GM18873 (cell line): ENCODE data around the gene PRRG3.
"Not testable (repeated sequence)": the region's sequence is repeated elsewhere in the genome, so short reads cannot be mapped to it uniquely, and the experiment has no call there.

ENCODE experiments used
- ATAC-seq: cut with Tn5 transposase; IDR thresholded peaks from one replicate; pipeline ENCODE4 v1.9.1; 2021; ENCODE audit warnings: mild to moderate bottlenecking, moderate library complexity, moderate number of reproducible peaks; ENCODE audit not compliant: unreplicated experiment, low FRiP score

PRRG3 gene

GRCh38 chrX:151694661-151695582 is at the start of gene PRRG3:
TSS of gene PRRG3 (plus strand) at chrX:151695458. CDS start at chrX:151698815, 3,357 bp downstream.
- ATAC-seq = no peak

DNA sequence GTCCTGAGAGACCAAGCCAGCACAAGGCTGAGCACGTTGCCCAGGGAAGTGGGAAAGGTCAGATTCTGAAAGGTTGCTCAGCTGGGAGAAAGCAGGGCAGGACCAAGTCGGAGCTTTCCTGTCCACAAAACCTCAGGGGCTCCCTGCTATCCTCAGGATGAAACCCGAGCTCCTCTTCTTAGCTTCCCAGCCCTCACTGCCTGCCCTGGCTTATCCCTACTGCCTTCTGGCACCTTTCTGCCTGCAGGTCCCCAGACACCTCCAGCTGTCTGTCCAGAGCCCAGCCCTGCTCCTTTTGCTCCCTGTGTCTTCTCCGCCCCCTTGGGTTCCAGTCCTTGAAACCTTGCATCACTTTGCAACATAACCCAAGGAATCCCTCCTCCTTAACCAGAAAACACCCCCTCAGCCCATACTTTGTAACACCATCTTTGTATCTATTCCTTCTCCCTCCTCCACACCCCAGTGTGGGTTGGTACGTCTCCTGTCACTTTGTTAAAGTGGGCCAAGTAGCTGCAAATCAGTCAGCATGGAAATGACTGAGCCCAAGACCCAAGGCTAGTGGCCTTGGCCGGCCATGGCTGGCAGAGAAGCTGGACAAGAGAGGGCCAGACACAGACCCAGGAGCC is 20.0 kb upstream of the PRRG3 start:
- ATAC-seq = no peak

- no peak for ATAC-seq
Observed at GRCh38 chrX:151676196-151676595, 19.1 kb upstream of the PRRG3 start.

GRCh38 chrX:151679798-151680402 is 15.4 kb upstream of the PRRG3 start:
- ATAC-seq = no peak

GRCh38 chrX:151680805-151681204 is 14.5 kb upstream of the PRRG3 start:
- peak; percentile 89 for ATAC-seq

DNA sequence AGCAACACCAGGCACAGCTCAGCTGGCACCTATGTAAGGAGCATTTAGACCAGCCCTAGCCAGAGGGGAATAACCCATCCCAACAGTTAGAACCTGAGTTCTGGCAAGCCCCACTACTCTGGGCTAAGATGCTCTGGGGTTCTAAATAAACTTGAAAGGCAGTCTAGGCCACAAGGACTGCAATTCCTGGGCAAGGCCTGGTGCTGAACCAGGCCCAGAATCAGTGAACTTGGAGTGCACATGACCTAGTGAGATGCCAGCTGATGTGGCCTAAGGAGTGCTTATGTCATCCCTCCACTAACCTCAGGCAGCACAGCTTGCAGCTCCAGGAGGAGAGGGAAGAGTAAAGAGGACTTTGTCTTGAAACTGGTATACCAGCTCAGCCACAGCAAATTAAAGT is 7.6 kb upstream of the PRRG3 start:
- ATAC-seq = no peak

GRCh38 chrX:151688695-151689094 is 6.6 kb upstream of the PRRG3 start:
- ATAC-seq = no peak

DNA sequence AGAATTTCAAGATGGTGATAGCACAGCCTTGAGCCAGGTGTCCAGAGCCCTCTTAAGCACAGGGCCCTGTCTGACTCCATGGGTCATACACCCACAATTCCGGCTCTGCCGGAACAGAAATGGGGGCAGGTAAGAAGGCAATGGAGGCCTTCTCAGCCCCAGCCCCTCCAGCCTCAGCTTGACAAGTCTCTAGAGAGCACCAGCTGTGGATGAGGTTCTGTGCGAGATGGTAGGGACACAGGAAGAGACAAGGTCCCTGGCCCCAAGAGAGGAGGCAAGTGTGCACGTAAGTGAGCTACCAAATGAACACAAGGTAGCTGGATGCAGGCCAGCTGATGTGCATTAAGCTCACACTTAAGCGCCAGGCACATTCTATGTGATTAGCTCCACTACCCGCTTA is 2.4 kb upstream of the PRRG3 start:
- no peak for ATAC-seq

DNA sequence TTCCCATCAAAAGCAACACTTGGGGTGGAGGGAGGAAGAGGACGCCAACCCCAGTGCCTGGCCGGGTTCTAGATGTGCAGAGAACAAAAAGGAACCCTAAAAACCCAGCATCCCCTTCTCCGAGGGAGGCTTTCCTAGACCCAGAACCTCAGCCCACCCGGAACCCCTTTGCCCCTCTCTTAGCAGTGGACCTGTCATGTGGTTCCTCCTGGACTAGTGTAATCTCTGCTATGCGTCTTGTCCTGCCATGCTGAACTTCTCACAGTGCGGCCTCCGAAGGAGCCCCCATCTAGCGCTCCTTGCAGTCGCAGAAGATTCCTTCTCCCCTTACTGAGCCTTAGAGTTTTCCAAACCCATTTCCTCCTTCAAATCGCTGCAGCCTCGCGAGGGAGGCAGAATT is 1.1 kb upstream of the PRRG3 start:
- no peak for ATAC-seq

DNA sequence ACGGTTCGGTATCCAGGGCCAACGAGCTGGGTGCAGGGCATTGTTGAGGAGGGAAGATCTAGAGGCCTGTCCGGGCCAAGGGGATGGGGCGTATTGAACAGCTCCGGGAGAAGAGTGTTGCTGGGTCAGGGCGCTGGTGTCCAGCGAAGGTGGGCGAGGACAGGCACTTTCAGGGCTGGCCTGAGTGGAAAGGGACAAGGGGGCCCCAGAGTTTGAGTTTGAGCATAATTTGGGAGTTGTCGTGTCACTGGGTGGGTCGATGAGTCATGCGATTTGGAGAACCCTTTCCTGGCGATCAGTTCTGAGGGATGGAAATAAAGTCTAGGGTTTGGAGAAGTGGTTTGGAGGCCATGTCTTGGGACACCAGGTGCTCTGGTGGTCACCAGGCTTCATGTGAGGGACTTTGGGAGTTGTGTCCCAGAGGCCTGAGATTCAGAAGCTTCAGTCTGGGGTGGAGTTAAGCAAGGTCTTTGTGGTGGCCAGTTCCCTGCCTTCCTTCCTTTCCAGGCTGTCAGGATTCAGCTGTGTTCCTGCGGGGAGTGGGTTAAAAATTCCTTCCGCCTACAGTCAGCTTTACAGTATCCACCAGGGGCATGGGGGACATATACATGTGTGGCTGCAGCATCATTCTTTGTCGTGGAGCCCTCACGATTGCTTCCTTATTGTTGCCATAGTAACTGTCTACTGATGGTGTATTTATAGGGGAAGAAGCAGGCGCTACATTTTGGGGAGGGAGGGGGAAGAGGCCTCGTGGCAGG is 504 bp downstream of the PRRG3 start:
- ATAC-seq = no peak

DNA sequence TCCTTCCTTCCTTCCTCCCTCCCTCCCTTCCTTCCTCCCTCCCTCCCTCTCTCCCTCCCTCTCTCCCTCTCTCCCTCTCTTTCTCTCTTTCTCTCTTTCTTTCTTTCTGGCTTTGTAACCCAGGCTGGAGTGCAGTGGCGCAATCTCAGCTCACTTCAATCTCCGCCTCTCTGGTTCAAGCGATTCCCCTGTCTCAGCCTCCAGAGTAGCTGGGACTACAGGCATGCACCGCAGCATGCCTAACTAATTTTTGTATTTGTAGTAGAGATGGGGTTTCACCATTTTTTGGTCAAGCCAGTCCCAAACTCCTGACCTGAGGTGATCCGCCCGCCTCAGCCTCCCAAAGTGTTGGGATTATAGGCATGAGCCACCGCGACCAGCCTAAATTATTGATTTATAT is 1.8 kb downstream of the PRRG3 start:
- not testable (repeated sequence) for ATAC-seq

DNA sequence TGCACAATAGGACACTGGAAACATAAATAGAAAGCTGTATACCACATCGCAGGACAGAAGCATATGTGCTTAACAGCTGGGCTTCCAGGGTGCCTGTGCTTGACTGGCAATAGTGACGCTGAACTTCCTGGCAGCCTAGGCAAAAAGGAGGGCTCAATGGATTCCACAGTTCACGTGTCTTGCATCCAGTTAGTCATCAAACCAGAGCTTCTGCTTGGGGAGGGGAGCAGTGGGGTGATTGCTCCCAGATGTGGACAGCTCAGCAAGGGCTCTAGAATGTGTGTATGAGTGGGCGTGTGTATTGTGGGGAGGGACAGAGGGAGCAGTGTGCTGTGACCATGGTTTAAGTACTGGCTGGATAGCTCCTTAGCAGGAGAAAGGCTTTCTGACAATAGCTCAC is 2.3 kb downstream of the PRRG3 start:
- ATAC-seq = no peak

DNA sequence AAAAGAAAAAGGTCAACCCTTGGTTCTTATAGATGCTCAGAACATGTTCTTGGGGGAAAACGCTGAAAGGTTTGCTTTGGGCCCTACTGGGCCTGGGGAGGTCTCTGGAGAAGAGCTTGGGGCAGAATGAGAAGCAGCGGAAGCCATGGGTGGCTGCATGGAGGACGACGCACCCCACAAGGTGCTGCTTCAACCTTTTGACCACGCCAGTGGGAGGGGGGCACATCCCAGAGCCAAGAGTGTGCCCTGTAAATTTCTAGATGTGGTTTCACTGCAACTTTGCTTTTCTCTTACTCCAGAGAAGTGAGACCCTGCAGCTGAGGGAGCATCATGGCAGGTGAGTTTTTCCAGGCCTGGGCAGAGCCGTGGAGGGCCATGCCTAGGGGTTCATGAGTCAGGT is 3.2 kb downstream of the PRRG3 start:
- no peak for ATAC-seq

- no peak for ATAC-seq
Observed at GRCh38 chrX:151699746-151700145, 4.5 kb downstream of the PRRG3 start.

DNA sequence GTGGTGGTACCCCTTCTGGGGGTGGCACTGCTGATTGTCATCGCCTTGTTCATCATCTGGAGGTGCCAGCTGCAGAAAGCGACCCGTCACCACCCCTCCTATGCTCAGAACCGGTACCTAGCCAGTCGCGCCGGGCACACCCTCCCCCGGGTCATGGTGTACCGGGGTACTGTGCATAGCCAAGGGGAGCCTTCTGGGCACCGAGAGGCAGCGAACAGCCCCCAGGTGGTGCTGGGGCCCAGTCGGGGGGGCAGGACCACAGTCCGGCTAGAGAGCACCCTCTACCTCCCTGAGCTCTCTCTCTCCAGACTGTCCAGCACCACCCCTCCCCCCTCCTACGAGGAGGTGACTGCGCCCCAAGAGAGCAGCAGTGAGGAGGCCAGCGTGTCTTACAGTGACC is 5.3 kb downstream of the PRRG3 start:
- ATAC-seq = no peak

- no peak for ATAC-seq
Observed at GRCh38 chrX:151701071-151701470, 5.8 kb downstream of the PRRG3 start.

- no peak for ATAC-seq
Observed at GRCh38 chrX:151701531-151701930, 6.3 kb downstream of the PRRG3 start.

- no peak for ATAC-seq
Observed at GRCh38 chrX:151702026-151702714, 6.9 kb downstream of the PRRG3 start.

DNA sequence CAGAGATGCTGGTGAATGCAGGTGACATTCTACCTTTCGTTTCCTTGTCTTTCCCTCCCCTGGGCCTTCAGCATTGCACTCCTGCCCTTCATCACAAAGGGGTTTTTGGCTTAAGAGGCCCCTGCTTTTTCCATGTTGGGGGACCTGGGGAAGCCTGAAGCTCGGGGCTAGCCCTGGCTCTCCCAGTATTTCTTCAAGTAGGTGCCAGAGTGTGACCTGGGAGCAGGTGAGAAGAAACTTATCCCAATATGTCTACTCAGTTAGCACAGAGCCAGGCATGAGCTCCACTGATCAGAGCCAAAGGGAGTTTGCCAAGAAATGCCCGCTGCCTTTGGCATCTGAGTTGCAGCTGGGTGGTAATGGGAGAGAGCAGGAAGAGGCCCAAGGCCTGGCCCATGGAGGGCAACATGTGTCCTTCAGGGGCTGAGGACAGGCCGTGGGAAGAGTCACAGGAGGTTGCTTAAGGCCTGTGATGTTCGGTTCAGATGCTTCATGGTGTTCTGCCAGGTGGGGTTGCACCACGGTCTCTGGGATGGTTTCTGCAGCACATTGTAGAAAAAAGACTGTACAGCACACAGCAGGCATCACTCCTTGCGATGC is 7.6 kb downstream of the PRRG3 start:
- ATAC-seq = no peak

DNA sequence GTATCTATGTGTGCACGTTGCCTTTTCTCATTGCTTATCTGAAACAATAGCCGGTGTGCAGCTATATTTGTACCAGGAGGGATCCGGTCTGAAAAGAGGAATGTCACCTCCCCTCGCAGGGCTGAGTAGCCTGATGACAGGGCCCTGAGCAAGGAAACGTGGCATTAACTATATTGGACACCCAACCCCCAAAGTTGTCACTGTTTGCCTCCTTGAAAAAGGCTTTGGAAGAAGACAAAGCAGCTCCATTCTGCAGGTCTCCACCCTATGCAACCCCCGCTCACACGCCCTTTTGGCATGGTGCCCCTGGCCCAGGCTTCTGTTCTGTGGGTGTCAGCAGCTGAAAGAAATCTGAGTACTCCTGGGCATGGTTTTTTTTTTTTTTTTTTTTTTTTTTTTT is 8.2 kb downstream of the PRRG3 start:
- ATAC-seq = no peak
